HepG2 (cell line): ENCODE data around the gene PADI4.

ENCODE experiments used
- BRCA1 ChIP-seq: sonication (generic); formaldehyde crosslinking; IDR thresholded peaks from 2 replicates; pipeline ENCODE4 v1.4.0; 2020; ENCODE audit warnings: missing genetic modification reagents
- CHD2 ChIP-seq: IDR thresholded peaks from 2 replicates; pipeline ENCODE4 v1.6.1; 2011; ENCODE audit warnings: low read depth, low read length, improper control_type of control experiment
- GMEB1 ChIP-seq: sonication (generic); formaldehyde crosslinking; IDR thresholded peaks from 2 replicates; pipeline ENCODE4 v1.5.1; 2020; ENCODE audit warnings: missing genetic modification reagents, mild to moderate bottlenecking, borderline replicate concordance
- KDM2A ChIP-seq: sonication (generic); formaldehyde crosslinking; IDR thresholded peaks from 2 replicates; pipeline ENCODE4 v1.4.0; 2020; ENCODE audit warnings: low read depth, missing genetic modification reagents, borderline replicate concordance
- ZNF275 ChIP-seq: sonication (generic); formaldehyde crosslinking; IDR thresholded peaks from 2 replicates; pipeline ENCODE4 v1.8.0; 2022; ENCODE audit warnings: missing genetic modification reagents, mild to moderate bottlenecking, inconsistent platforms, borderline replicate concordance
- ZNF552 ChIP-seq: sonication (generic); formaldehyde crosslinking; IDR thresholded peaks from 2 replicates; pipeline ENCODE4 v1.9.0; 2022; ENCODE audit warnings: missing genetic modification reagents, mild to moderate bottlenecking, borderline replicate concordance
- ZNF580 ChIP-seq: IDR thresholded peaks from 2 replicates; pipeline ENCODE4 v1.6.1; 2016; ENCODE audit warnings: low read depth, borderline replicate concordance
- ZNF784 ChIP-seq: sonication (generic); formaldehyde crosslinking; IDR thresholded peaks from 2 replicates; pipeline ENCODE4 v1.5.1; 2020; ENCODE audit warnings: missing genetic modification reagents, mild to moderate bottlenecking, borderline replicate concordance

GRCh38 chr1:17360272-17360956, 52.4 kb downstream of the PADI4 start:
- no peak for TF ChIP-seq ZNF275 (CRISPR knock-in tag)
- no peak for TF ChIP-seq KDM2A
- TF ChIP-seq CHD2, result no peak
- TF ChIP-seq ZNF552 (CRISPR knock-in tag), result no peak
- no peak for TF ChIP-seq GMEB1 (CRISPR knock-in tag)
- TF ChIP-seq ZNF580 (CRISPR knock-in tag), result no peak
- TF ChIP-seq BRCA1 (CRISPR knock-in tag), result no peak
- no peak for TF ChIP-seq ZNF784 (CRISPR knock-in tag)
